Hematopoietic multipotent progenitor cell (in vitro differentiated cells): ENCODE data around the gene RNF213. TPM values are rescaled to one million over a fixed set of nuclear protein-coding genes. Genes with fewer than 3 reads are reported as not detected.
A peak's percentile ranks its signal among the peaks of the same experiment; 100 is the strongest.
"Not testable (repeated sequence)": the region's sequence is repeated elsewhere in the genome, so short reads cannot be mapped to it uniquely, and the experiment has no call there.

Experiments
- DNase-seq, 3 donors: peaks; one replicate each; pipeline ENCODE4 v3.0.0-alpha.2; 2011 to 2015; ENCODE audit warnings: low read depth in 2 of 3, low spot score in 2 of 3
- total RNA-seq: library from RNA; depleted of rRNA; stranded (reverse); fragments of >200 nt; gene quantifications from one replicate; pipeline ENCODE4 v1.2.3, GENCODE V29; 2012

The RNF213 gene
- total RNA-seq, 1 donor: 142 TPM

DNA sequence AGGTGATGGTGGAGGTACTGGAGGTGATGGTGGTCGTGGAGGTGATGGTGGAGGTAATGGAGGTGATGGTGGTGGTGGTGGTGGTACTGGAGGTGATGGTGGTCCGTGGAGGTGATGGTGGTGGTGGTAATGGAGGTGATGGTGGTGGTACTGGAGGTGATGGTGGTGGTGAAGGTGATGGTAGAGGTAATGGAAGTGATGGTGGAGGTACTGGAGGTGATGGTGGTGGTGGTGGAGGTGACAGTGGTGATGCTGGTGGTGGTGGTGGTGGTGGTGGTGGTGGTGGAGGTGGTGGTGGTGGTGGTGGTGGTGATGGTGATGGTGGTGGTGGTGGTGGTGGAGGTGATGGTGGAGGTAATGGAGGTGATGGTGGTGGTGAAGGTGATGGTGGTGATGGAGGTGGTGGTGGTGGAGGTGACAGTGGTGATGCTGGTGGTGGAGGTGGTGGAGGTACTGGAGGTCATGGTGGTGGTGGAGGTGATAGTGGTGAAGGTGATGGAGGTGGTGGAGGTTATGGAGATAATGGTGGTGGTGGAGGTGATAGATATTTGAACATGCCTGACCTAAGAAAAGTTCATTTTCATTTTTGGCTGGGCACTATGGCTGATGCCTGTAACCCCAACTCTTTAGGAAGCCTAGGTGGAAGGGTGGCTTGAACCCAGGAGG lies 55.0 kb downstream of the RNF213 start:
- DNase-seq: no peak

DNA sequence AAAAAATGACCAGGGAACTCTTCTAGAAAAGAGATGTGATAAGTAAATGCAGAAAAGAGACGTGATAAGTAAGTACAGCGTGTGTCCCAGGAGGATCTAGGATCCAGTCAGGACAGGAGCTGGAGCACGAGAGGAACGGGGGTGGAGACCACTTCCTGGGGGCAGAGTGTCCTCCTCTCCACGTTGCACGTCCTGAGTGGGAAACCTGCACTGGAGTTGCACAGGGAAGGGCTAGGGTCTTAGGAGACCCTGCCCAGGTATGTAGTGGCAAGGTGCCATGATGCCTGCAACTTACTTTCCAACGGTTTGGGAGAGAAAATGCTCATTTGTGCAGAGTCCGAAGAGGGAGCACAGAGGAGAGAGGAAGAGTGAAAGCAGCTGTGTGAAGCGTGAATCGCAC lies 55.8 kb downstream of the RNF213 start:
- DNase-seq: no peak

DNA sequence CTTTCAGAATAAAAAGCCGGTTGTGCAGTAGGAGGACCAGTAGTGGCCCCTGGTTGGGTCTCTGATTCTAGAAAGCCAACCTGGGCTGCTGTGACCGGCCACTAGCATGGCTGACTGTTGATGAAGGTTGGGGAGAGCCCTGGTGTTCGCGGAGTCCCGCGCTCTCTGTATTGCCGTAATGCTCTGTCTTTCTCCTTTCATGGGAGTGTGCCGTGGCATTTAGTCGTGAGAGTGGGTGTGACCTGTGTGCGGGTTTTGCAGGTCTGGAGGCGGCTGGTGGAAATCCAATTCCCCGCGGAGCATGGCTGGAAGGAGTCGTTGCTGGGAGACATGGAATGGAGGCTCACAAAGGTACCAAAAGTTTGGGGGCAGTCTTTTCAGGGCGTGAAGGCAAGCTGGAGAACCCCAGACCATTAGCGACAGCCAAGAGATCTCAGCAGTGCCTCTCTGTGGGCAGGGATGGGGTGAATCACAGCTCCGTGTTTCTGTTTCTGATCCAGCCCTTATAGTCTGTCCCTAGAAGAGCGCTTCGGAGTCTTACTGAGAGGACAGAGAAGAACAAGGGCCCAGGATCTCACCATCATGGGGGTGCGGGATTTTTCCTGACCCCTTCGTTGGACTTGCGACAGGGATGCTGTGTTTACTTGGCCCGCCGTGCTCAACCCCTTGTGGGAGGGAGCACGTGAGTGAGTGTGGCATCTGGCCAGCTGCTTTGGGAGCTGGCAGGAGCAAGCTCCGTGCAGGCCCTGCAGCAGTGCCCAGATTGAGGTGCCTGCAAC lies 56.5 kb downstream of the RNF213 start:
- DNase-seq: no peak

DNA sequence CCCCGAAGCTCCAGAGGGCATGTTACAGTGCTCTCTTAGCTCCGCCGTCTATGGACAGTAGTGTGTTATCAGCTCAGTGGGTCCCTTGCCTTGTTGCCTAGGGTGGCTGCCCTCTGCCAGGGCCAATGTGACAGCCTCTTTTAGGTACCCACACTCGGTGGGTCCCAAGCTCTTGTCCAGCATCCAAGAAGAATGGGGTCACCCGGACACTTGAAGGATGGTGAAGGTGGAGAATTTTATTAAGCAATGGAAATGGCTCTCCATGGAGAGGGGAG lies 57.0 kb downstream of the RNF213 start:
- no peak for DNase-seq

DNA sequence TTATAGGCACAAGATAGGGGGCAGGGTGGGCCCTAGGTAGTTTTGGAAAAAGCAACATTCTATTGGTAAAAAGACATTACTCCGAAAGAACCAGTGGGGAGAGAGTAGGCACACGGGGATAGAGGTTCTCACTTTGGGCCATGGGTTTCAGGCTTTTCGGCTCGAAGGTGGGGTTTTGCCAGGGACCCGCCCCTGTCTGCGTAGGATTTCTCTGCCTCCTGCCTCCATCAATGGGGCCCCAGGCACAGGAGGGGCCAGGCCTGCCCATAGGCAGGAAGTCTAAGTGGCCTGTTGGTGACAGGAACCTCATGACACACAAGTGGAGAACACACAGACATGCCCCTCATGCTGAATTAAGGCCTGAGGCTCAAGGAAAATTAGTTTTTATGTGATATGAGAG lies 57.5 kb downstream of the RNF213 start:
- no peak for DNase-seq

DNA sequence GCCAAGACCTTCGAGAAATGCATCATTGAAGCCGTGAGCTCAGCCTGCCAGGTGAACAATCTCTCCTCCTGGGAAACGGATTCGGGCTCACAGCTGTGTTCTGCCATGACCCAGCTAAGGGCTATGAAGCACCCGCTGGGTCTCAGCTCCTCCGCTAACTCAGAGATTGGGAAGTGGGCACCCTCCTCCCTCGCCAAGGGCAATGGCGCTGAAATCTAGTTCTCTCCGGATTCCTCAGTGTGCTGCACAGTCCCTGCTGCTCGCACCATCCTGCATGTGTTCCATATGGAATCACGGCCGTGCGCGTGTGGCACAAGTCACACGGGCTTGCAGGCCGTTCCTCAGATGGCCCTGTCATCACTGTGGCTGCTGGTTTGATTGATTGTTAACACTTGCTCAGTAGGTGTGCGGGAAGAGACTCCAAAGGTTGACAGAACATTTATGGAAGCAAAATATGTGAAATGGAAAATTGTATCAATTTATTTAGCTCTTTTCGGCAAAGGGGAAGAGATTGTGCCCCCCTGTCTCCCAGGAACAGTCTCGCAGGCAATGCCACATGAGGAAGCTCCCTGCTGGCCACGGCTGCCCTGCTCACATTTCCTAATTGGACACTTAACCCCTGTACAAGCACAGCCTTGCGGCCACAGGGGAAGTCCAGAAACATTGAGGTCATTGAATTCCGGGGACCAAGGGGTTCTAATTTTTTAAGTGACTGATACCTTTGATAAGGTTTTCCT lies 58.8 kb downstream of the RNF213 start:
- no peak for DNase-seq

DNA sequence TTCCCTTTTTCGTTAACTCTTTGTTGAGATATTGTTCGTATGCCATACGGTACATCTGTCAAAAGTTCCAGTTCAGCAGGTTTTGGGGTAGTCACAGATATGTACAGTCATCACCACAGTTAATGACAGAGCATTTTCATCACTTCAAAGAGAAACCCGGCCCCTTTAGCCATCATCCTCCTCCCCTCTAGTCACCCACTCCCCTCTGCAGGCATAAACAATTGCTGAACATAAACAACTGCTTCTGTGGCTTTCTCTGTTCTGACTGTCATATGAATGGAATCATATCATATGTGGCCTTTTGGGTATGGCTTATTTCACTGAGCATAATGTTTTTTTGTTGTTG lies 59.3 kb downstream of the RNF213 start:
- no peak for DNase-seq

DNA sequence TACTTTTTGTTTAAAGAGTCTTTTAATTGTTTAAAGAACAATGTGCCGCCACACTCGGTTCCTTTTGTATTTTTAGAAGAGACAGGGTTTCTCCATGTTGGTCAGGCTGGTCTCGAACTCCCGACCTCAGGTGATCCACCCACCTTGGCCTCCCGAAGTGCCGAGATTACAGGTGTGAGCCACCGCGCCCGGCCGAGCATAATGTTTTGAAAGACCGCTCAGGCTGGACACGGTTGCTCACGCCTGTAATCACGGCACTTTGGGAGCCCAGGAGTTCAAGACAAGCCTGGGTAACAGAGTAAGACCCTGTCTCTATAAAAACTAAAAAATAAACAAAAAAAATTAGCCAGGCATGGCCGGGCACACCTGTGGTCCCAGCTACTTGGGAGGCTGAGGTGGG lies 59.8 kb downstream of the RNF213 start:
- DNase-seq: no peak

DNA sequence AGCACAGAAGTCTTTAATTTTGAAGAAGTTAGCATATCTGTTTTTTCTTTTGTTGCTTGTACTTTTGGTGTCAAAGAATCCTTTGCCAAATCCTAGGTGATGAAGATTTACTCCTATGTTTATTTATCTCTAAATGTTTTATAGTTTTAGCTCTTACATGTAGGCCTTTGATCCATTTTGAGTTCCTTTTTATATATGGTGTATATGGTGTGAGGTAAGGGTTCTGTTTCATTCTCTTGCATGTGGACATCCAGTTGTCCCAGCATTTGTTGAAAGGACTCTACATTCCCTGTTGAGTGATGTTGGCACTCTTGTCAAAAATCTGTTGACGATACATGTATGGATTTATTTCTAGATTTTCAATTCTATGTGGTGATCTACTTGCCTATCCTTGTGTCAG lies 62.2 kb downstream of the RNF213 start:
- no peak for DNase-seq

DNA sequence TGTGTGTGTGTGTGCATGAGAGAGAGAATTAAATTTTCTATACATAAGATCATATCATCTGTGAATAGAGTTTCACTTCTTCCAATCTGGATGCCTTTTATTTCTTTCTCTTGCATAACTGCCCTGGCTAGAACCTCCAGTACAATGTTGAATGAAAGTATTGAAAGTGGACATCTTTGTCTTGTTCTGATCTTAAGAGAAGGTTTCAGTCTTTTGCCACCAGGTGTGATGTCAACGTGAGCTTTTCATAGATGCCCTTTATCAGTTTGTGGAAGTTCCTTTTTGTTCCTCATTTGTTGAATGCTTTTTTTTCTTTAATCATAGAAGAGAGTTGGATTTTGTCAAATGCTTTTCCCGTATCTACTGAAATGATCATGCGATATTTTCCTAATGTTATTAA lies 63.3 kb downstream of the RNF213 start:
- no peak for DNase-seq

DNA sequence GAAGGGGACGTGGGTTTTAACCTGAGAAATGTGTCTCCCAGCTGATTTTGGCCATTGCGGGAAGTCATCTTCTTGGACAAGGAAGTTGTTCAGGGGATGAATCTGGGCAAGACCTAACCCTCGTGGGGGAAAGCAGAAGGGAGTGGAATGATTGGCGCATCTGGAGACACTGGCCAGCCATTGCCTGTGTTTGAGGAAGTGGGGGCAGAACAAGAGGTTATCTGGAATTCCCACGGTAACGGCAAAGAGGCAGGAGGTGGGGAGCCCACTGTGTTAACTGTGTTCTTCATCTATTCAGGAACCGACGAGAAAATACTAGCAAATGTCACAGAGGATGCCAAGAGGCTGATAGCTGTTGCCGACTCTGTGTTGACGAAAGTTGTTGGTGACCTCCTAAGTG lies 66.9 kb downstream of the RNF213 start:
- peak in 2 of 3 donors; percentile 18 to 59 for DNase-seq

DNA sequence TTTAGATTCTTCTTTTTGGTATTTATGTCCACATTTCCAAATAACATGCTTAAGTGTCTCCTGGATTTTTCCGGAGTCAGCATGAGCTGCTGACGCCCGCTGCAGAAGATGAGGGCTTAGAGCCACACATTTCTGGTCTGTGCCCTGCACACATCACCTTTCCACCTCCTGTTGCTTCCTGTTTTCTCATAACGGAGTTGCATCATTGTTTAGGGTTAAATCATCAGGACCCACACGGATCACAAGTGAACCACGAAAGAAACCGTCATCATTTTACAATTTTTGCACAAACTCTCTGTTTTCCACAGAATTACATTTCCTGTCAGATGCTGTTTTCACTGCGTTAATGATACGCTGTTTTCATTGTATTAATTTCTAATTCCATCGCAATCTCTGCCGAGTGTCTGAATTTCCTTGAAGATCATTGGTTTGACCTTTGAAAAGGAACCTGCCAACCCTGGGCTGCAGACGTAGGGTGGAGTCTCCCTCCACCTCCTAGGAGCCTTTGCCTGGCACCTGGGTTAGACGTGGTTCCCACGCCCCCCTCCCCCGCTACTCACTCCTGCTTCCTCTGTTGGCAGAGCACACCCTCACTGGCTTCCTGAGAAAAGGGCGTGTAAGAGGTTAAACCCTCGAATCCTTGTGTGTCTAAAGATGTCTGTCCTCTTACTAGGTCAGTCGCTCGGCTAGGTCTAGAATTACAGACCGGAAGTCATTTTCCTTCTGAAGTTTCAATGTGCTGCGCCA lies 68.2 kb downstream of the RNF213 start:
- DNase-seq: no peak

DNA sequence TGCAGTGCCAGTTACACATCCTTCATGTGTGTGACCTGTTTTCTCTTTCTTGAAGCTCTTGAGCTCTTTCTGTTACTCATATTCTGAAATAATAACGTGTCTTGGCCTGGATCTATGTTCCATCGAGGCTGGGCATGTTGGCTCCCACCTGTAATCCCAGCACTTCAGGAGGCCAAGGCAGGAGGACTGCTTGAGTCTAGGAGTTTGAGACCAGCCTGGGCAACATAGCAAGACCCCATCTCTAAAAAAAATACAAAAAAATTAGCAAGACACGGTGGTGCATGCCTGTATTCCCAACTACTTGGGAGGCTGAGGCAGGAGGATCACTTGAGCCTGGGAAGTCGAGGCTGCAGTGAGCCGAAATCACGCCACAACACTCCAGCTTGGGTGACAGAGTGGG lies 68.8 kb downstream of the RNF213 start:
- DNase-seq: not testable (repeated sequence)

DNA sequence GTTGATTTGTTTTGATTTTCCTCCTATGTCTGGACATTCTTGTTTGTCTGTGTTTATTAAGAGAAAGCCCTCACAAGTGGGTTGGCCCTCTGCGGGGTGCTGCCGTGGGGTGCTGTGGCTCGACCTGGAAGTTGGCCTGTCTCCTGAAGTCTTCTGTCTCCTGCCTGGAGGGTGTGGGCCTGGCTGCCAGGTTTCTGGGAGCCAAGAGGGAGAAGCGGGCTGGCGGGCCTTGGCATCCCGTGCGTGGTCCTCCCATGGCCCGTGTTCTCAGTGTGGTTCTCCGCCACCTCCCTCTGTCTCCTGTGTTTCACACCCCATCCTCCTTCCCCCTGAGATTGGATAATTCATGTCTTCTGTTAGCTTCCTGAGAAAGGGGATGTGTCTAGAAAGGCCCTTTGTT lies 69.6 kb downstream of the RNF213 start:
- DNase-seq: no peak

DNA sequence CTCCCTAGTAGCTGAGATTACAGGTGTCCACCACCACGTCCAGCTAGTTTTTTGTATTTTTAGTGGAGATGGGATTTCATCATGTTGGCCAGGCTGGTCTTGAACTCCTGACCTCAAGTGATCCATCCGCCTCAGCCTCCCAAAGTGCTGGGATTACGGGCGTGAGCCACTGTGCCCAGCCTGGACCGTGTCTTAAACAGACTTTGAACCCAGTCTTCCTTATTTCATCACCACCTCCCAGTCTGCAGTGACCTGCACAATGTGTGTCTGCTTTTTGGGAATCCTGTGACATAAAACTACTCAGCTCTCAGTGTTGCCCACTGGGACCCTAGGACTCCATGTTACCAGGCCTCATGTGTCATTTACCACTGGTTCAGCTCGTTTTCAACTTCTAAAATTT lies 70.3 kb downstream of the RNF213 start:
- not testable (repeated sequence) for DNase-seq

DNA sequence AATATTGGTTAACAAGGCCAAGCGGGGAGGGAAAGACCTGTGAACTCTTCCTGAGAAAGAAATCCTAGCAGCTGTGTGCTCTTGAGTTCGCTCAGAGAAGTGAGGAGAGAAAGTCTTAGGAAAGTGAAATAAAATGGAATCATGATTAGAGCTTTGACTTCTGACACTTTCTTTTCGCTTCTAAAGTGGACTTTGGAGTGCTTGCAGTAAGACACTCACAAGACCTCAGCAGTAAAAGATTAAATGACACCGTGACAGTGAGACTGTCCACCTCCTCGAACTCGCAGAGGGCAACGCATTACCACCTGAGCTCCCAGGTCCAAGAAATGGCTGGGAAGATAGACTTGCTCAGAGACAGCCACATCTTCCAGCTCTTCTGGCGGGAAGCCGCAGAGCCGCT lies 71.2 kb downstream of the RNF213 start:
- no peak for DNase-seq

DNA sequence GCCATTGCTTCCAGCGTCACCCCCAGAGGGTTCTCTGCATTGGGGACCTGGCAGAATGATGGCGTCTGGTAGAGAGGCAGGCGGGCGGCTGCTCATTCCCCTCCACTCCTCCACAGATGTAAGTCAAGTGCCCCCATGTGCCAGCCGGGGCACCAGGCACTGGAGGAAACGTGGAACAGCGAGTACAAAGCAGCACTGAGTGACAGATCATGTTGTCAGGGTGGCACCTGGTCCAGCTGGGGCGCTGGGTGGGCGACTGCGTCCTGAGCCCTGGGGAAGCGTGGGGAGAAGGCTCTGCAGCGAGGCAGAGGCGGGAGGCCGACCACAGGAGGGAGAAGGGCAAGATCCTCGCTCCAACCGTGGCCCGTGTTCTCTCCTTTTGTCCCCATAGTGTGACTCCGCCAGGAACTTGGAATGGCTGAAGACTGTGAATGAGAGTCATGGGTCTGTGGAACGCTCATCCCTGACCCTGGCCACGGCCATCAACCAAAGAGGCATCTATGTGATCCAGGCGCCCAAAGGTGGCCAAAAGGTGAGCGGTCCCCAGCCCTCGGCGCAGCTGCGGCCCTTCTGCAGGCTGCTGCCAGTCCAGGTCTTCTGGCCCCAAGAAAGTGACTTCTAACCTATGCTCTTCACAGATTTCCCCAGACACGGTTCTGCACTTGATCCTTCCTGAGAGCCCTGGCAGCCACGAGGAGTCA lies 76.7 kb downstream of the RNF213 start:
- no peak for DNase-seq

DNA sequence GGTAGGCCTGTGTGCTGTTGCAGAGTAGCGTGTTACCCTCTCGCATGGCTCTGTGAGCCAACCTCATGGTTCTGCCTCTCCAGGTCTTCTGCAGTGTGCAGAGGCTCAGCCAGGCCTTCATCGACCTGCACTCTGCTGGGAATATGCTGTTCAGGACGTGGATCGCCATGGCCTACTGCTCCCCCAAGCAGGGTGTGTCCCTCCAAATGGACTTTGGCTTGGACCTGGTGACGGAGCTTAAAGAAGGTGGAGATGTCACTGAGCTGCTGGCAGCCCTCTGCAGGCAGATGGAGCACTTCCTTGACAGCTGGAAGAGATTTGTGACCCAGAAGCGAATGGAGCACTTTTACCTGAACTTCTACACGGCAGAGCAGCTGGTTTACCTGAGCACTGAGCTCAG lies 78.5 kb downstream of the RNF213 start:
- no peak for DNase-seq

DNA sequence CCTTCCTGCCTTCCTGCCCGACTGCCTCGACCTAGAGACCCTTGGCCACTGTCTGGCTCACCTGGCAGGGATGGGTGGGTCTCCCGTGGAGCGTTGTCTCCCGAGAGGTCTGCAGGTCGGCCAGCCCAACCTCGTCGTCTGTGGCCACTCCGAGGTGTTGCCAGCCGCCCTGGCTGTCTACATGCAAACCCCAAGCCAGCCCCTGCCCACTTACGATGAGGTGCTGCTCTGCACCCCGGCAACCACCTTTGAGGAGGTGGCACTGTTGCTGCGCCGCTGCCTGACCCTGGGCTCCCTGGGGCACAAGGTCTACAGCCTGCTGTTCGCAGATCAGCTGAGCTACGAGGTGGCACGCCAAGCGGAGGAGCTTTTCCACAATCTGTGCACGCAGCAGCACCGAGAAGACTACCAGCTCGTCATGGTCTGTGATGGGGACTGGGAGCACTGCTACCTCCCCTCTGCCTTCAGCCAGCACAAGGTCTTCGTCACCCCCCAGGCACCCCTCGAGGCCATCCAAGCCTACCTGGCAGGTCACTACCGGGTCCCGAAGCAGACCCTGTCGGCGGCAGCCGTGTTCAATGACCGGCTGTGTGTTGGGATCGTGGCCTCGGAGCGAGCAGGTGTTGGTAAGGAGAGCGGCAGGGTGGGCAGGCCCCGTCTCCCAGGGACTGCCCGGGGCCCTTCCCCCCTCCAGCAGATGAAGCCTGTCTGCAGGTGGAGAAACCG lies 79.2 kb downstream of the RNF213 start:
- no peak for DNase-seq

DNA sequence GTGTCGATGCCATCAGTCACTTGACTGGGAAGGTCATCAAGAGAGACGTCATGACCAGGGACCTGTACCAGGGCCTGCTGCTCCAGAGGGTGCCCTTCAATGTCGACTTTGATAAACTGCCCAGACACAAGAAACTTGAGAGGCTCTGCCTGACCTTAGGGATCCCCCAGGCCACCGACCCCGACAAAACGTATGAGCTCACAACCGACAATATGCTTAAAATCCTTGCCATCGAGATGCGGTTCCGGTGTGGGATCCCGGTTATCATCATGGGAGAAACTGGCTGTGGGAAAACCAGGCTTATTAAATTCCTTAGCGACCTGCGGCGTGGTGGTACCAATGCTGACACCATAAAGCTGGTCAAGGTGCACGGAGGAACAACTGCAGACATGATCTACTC lies 84.7 kb downstream of the RNF213 start:
- DNase-seq: no peak
